ENCODE data around the gene GAB2. TPM values are rescaled to one million over a fixed set of nuclear protein-coding genes. Genes with fewer than 3 reads are reported as not detected.

The GAB2 gene
- total and polyA plus RNA-seq, 4 donors, result 16.2 to 31.5 (median 27.5) TPM

GRCh38 chr11:78429209-78429608 is 11.6 kb upstream of the GAB2 start:
- no peaks in the 10 kb centered on the region for H3K27me3 ChIP-seq (ENCODE audit: control insufficient read depth, insufficient read depth, low read length)
- H3K27ac ChIP-seq (ENCODE audit: low read depth, low read length), result no peak overlapping the region
- no peaks in the 10 kb centered on the region for H3K4me1 ChIP-seq (ENCODE audit: control insufficient read depth, insufficient read depth, low read length)
- no peak for DNase-seq (ENCODE audit: low read depth in 4 of 6, low spot score in 6 of 6)
- H3K4me3 ChIP-seq (ENCODE audit: low read depth, low read length), result no peak overlapping the region
- no peaks in the 10 kb centered on the region for H3K9me3 ChIP-seq (ENCODE audit: control insufficient read depth, insufficient read depth, low read length)
- H3K36me3 ChIP-seq (ENCODE audit: control insufficient read depth, insufficient read depth, low read length), result no peaks in the 10 kb centered on the region

DNA sequence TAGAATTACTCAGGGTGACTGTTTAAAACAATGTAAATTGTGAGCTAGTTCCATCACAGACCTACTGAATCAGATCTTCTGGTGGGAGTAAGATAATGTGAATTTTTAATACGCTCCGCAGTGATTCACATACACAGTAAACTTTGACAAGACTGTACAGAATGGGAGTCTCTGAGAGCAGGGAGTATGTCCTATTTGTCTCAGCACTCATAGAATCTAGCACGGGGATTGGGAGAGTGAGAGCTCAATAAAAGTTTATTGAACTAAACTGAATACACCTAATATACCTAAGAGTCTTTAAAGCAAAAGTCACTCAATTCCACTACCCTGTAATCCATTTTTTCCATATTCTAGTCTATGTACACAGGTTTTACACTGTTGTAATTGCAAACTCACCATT is 11.2 kb upstream of the GAB2 start:
- Histone ChIP-seq H3K4me3 (ENCODE audit: low read depth, low read length) (no peak overlapping the region), H3K27me3 (ENCODE audit: control insufficient read depth, insufficient read depth, low read length) (no peaks in the 10 kb centered on the region)
- WGBS (ENCODE audit: insufficient coverage), result no CpG with 5 or more reads among the region's 3 CpGs

DNA sequence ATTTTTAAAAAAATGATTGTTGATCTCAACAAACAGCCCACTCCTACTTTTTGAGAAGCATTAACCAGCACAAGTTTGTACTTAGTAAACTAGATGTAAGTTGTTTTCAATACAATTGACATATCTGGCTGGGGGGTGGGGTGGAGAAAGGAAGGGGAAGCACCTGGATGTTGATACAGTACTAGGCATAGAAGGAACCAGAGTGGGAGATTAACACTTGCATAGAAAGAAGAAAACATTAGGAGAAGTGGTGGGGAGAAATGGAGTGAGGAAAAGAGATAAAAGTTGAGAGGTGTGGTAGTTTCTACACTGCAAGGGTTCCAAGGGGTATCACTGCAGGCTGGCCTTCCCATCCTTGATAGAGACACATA is 10.6 kb upstream of the GAB2 start:
- DNase-seq (ENCODE audit: low read depth in 4 of 6, low spot score in 6 of 6), result no peak
- H3K36me3 ChIP-seq (ENCODE audit: control insufficient read depth, insufficient read depth, low read length), result no peaks in the 10 kb centered on the region
- H3K4me3 ChIP-seq (ENCODE audit: low read depth, low read length), result no peak overlapping the region
- no peaks in the 10 kb centered on the region for H3K9me3 ChIP-seq (ENCODE audit: control insufficient read depth, insufficient read depth, low read length)
- no peak overlapping the region for H3K27ac ChIP-seq (ENCODE audit: low read depth, low read length)
- H3K27me3 ChIP-seq (ENCODE audit: control insufficient read depth, insufficient read depth, low read length), result no peaks in the 10 kb centered on the region
- no peaks in the 10 kb centered on the region for H3K4me1 ChIP-seq (ENCODE audit: control insufficient read depth, insufficient read depth, low read length)

More for the DNA sequence above, 11.2 kb upstream of the GAB2 start:
- Histone ChIP-seq H3K36me3 (ENCODE audit: control insufficient read depth, insufficient read depth, low read length) (no peaks in the 10 kb centered on the region), H3K9me3 (ENCODE audit: control insufficient read depth, insufficient read depth, low read length) (no peaks in the 10 kb centered on the region), H3K27ac (ENCODE audit: low read depth, low read length) (no peak overlapping the region), H3K4me1 (ENCODE audit: control insufficient read depth, insufficient read depth, low read length) (no peaks in the 10 kb centered on the region)
- DNase-seq (ENCODE audit: low read depth in 4 of 6, low spot score in 6 of 6), result no peak

DNA sequence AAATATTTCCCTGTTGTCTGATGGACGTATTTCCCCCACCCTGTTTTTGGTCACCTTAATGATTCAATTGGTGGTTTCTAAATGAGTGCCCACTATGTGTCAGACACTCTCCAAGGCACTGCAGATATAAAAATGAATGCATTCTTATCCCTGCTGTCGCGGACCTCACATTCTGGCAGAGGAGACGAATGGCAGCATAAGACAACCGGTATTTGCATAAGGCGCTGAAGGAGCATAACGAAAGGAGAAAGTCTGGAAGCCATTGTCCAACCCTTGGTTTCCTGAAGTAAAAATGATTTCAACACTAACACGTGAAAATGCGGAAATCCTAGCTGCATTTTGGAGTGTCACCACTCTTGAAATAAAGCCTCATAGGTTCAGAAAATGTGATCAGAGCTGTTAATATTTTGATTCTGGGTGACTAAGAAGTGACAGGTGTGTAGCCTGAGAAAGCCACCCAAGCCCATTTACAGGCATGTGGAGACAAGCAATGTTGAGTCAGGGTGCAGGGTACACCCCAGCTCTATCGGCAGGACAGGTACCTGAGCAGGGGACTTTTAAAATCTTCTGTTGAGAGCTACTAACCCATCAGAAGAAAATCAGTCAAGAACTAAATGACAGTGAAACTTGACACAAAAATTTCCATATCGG is 10.1 kb upstream of the GAB2 start:
- no peak for DNase-seq (ENCODE audit: low read depth in 4 of 6, low spot score in 6 of 6)
- H3K4me3 ChIP-seq (ENCODE audit: low read depth, low read length), result no peak overlapping the region
- H3K4me1 ChIP-seq (ENCODE audit: control insufficient read depth, insufficient read depth, low read length), result no peaks in the 10 kb centered on the region
- H3K27ac ChIP-seq (ENCODE audit: low read depth, low read length), result no peak overlapping the region
- H3K9me3 ChIP-seq (ENCODE audit: control insufficient read depth, insufficient read depth, low read length), result no peaks in the 10 kb centered on the region
- no peaks in the 10 kb centered on the region for H3K36me3 ChIP-seq (ENCODE audit: control insufficient read depth, insufficient read depth, low read length)
- H3K27me3 ChIP-seq (ENCODE audit: control insufficient read depth, insufficient read depth, low read length), result no peaks in the 10 kb centered on the region
- WGBS (ENCODE audit: insufficient coverage), result 79% methylated on average over 7 of the region's 11 CpGs

DNA sequence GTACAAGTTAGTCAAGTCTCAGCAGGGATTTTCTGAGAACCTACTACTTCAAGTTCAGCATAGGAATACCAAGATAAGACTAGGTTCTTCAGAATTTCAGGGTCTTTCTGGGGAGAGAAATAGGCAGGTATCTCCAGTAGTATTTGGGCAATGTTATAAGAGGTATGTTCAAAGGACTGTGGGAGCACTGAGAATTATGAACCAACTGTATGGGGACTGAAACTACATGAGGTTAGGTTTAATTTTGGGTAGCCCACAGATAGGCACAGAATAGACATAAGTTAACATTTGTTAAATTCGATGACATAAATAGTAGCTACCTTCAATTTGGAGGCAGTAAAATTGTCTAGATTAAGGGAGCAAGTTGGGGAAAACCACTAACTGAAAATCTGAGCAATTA is 9.2 kb upstream of the GAB2 start:
- Histone ChIP-seq H3K36me3 (ENCODE audit: control insufficient read depth, insufficient read depth, low read length) (no peaks in the 10 kb centered on the region), H3K27me3 (ENCODE audit: control insufficient read depth, insufficient read depth, low read length) (no peaks in the 10 kb centered on the region), H3K9me3 (ENCODE audit: control insufficient read depth, insufficient read depth, low read length) (no peaks in the 10 kb centered on the region), H3K4me3 (ENCODE audit: low read depth, low read length) (no peak overlapping the region), H3K4me1 (ENCODE audit: control insufficient read depth, insufficient read depth, low read length) (no peaks in the 10 kb centered on the region), H3K27ac (ENCODE audit: low read depth, low read length) (no peak overlapping the region)
- WGBS (ENCODE audit: insufficient coverage), result no CpG with 5 or more reads among the region's 1 CpG
- DNase-seq (ENCODE audit: low read depth in 4 of 6, low spot score in 6 of 6), result no peak

DNA sequence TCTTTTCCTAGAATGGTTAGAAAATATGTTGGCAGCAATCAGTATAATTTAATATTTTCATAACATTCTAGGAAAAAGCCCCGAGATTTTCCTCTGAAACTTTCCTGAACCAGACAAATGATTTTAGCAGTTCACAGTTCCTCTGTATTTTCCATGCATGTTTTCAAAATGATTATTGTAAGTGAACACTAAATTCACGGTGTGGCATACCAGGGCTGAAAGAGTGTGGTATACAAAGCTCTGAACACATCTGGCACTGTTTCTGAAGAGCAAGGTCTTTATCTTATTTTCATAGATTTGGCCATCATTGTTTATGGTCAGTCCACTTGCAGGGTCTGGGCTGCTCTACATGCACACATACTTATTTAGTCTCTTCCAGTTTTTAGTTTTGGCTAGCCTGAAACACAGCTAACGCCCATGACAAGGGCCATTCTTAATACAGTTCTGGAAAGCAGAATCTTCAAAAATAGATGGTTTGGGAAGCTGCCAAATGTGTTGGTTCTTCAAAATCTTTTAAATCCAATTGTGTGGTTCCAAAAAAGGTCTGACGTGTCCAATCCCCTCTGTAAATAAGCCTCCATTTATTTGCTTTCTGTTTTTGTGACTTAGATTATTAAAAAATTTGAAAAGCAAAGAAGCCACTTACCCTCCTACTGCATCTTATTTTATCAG is 7.9 kb upstream of the GAB2 start:
- peaks cover 4% of the 10 kb centered on the region for H3K4me1 ChIP-seq (ENCODE audit: control insufficient read depth, insufficient read depth, low read length)
- no peak overlapping the region for H3K4me3 ChIP-seq (ENCODE audit: low read depth, low read length)
- no peaks in the 10 kb centered on the region for H3K27me3 ChIP-seq (ENCODE audit: control insufficient read depth, insufficient read depth, low read length)
- no peaks in the 10 kb centered on the region for H3K36me3 ChIP-seq (ENCODE audit: control insufficient read depth, insufficient read depth, low read length)
- WGBS (ENCODE audit: insufficient coverage), result no CpG with 5 or more reads among the region's 4 CpGs
- H3K9me3 ChIP-seq (ENCODE audit: control insufficient read depth, insufficient read depth, low read length), result no peaks in the 10 kb centered on the region
- no peak for DNase-seq (ENCODE audit: low read depth in 4 of 6, low spot score in 6 of 6)
- no peak overlapping the region for H3K27ac ChIP-seq (ENCODE audit: low read depth, low read length)

DNA sequence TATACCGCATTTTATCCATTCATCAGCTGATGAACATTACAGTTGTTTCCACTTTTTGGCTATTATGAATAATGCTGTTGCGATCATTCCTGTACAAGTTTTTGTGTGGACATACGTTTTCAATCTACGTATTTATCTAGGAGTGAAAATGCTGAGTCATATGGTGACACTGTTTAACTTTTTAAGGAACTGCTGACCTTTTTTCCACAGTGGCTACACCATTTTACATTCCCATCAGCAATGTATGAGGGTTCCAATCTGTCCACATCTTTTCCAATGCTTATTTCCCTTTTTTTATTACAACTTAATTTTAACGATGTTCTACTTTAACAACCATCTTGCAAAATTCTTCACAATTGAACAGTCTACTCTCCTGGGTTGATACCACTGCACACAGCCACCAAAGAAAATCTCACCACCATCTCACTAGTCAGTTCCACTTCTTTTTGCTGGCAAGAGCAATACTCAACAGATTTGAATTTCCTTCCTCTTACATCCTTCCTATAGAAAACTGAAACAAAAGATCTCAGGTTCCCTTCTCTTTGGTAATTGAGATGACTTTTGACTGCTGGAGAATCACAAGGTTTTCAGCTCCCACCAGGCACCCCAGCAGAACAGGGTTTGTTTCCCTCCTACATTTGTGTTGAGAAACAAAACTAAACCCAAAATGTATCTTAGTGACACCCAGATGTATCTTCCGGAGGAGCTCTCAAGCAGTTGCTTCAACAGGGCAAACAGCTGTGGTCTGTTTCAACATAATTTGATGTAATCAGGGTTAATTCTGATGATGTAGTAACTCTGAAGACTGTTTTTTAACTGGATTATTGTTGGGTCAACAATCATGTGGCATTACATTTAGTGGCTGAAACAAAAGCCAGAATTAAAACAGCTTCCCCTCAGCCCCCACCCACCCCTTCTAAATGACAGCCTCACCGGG is 7.0 kb upstream of the GAB2 start:
- 75% methylated on average over 1 of the region's 7 CpGs for WGBS (ENCODE audit: insufficient coverage)
- H3K27ac ChIP-seq (ENCODE audit: low read depth, low read length), result no peak overlapping the region
- DNase-seq (ENCODE audit: low read depth in 4 of 6, low spot score in 6 of 6), result no peak
- H3K4me1 ChIP-seq (ENCODE audit: control insufficient read depth, insufficient read depth, low read length), result peaks cover 12% of the 10 kb centered on the region
- no peaks in the 10 kb centered on the region for H3K27me3 ChIP-seq (ENCODE audit: control insufficient read depth, insufficient read depth, low read length)
- H3K4me3 ChIP-seq (ENCODE audit: low read depth, low read length), result no peak overlapping the region
- H3K36me3 ChIP-seq (ENCODE audit: control insufficient read depth, insufficient read depth, low read length), result no peaks in the 10 kb centered on the region
- H3K9me3 ChIP-seq (ENCODE audit: control insufficient read depth, insufficient read depth, low read length), result no peaks in the 10 kb centered on the region

GRCh38 chr11:78423241-78423640 is 5.6 kb upstream of the GAB2 start:
- H3K27ac ChIP-seq (ENCODE audit: low read depth, low read length), result no peak overlapping the region
- H3K4me1 ChIP-seq (ENCODE audit: control insufficient read depth, insufficient read depth, low read length), result peaks cover 15% of the 10 kb centered on the region
- WGBS (ENCODE audit: insufficient coverage), result 51% methylated on average over 2 of the region's 2 CpGs
- H3K4me3 ChIP-seq (ENCODE audit: low read depth, low read length), result no peak overlapping the region
- no peaks in the 10 kb centered on the region for H3K9me3 ChIP-seq (ENCODE audit: control insufficient read depth, insufficient read depth, low read length)
- no peaks in the 10 kb centered on the region for H3K27me3 ChIP-seq (ENCODE audit: control insufficient read depth, insufficient read depth, low read length)
- H3K36me3 ChIP-seq (ENCODE audit: control insufficient read depth, insufficient read depth, low read length), result no peaks in the 10 kb centered on the region
- no peak for DNase-seq (ENCODE audit: low read depth in 4 of 6, low spot score in 6 of 6)

DNA sequence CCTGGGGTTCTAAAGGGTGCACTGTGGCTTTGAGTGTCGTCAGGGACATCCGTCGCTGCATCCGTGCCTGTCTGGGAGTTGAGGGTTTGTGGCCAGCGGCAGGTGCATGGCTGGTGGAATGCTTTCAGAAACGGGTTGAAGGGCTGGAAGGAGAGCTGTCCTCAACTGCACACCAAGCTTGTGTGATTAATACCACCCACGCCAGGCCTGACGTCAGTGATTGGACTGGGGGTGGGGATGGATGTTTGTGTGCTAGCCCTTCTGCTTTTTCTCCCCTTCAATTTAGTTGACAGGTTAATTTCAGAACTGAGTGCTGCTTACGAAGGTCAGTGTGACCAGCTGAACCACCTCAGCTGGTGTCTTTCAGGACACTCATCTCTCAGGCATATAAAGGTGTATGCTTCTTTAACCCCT is 3.2 kb upstream of the GAB2 start:
- Histone ChIP-seq H3K36me3 (ENCODE audit: control insufficient read depth, insufficient read depth, low read length) (no peaks in the 10 kb centered on the region), H3K4me1 (ENCODE audit: control insufficient read depth, insufficient read depth, low read length) (peaks cover 25% of the 10 kb centered on the region), H3K27ac (ENCODE audit: low read depth, low read length) (no peak overlapping the region), H3K27me3 (ENCODE audit: control insufficient read depth, insufficient read depth, low read length) (no peaks in the 10 kb centered on the region), H3K9me3 (ENCODE audit: control insufficient read depth, insufficient read depth, low read length) (no peaks in the 10 kb centered on the region), H3K4me3 (ENCODE audit: low read depth, low read length) (no peak overlapping the region)
- DNase-seq (ENCODE audit: low read depth in 4 of 6, low spot score in 6 of 6), result peak in 2 of 6 donors; percentile 13 to 21
- 42% methylated on average over 8 of the region's 9 CpGs for WGBS (ENCODE audit: insufficient coverage)

Data from spinal cord (tissue), 10 donors.